Smooth muscle cell of the brain vasculature (primary cell): Measurements from ENCODE around the gene GOLGA6L10.
"Not testable (repeated sequence)": the region's sequence is repeated elsewhere in the genome, so short reads cannot be mapped to it uniquely, and the experiment has no call there.

Experiments used
- DNase-seq: peaks from one replicate; pipeline ENCODE4 v3.0.0-alpha.2; 2012; ENCODE audit warnings: low read depth, low spot score

Gene GOLGA6L10

GRCh38 chr15:82317516-82317915 is 31.8 kb downstream of the GOLGA6L10 start:
- DNase-seq, result not testable (repeated sequence)

GRCh38 chr15:82317091-82317489 is 32.2 kb downstream of the GOLGA6L10 start:
- DNase-seq, result no peak

DNA sequence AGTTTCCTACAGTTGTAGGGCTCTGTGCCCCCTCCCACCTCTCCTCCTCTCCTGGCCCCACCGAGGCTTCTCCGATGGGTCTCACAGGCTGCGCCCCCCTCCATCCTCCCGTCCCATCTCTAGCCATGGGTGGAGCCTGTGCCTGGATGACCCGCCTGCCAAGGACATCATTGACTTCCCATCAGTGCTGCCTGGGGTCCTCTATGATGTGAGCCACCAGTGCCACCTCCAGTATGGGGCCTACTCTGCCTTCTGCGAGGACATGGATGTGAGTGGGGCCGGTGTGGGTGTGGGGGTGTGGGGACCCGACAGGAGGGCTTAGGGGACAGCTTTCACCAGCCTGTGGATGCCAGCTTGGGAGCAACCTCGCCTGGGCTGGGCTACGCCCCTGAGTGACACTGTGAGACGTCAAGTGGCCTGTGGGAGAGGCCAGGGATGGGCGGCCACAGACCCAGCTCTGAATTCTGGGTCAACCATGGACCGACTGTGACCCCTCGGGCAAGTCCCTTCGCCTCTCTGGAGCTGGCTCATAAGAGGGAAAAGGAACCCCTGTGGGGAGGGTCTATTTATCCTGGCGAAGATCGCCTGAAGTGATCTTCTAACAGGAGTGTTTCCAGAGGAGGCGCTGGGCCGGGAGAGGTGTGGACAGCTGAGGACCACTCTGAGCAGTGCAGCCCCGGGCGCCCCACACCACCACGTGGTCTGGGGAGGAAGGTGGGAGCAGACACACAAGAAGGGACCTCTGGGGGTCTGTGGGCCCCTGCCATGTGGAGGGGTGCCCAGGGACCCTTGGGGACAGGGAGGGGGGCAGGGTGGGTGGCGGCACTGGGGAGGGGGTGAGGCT is 32.8 kb downstream of the GOLGA6L10 start:
- DNase-seq, result not testable (repeated sequence)

GRCh38 chr15:82315519-82316246 is 33.6 kb downstream of the GOLGA6L10 start:
- DNase-seq, result no peak

GRCh38 chr15:82314769-82315518 is 34.3 kb downstream of the GOLGA6L10 start:
- no peak for DNase-seq

DNA sequence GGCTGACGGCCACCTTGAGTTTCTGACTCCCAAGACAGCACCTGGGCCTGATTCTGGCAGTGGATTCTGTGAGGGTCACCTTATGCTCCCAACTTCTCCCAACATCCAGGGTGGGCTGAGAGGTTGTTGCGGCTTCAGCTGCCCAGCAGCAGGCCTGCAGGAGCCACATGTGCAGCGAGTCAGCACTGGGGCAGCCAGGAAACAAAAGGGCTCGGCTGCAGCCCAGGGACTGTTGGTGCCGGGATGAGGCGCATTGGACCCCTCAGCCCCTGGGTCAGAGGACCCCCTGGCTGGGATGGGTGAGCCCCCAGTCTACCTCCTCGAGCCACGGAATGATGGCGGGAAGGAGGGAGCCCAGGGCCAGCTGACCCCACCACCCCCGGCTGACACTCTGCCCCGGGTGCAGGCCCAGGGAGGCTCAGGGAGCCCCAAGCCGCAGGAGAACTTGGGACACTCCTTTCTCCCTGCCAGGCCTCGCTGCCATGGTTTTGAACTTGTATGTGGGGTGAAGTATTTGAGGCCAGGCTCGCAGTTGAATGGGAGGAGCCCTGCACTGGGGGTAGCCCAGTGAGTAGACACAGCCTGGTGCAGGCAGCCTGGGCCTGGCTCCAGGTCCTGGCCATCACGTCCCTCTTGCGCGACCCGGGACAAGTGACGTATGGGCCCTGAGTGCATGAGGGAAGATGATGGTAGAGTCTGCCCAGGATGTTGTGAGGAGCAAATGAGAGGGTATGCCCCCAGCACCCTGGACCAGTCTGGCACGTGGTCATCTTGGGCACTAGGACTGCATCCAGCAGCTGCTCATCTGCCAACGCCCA is 35.1 kb downstream of the GOLGA6L10 start:
- not testable (repeated sequence) for DNase-seq

DNA sequence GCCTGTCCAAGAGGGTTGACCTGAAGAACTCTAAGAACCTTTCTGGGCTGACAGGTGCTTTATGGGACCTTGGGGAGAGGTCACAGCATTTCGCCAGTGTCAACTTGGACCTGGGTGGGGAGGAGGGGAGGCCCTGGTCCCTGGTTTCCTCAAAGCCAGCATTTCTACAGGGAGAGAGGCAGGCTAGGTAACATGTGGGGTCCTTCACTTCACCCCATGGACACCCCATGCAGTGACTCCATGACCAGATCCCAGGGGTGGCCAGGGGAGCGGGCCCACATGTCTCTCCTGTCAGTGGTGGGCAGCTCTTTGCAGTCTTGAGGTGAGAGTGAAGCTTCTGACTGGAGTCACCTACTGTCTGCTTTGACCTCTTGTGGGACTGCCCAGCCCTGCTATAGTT is 35.8 kb downstream of the GOLGA6L10 start:
- DNase-seq, result no peak

DNA sequence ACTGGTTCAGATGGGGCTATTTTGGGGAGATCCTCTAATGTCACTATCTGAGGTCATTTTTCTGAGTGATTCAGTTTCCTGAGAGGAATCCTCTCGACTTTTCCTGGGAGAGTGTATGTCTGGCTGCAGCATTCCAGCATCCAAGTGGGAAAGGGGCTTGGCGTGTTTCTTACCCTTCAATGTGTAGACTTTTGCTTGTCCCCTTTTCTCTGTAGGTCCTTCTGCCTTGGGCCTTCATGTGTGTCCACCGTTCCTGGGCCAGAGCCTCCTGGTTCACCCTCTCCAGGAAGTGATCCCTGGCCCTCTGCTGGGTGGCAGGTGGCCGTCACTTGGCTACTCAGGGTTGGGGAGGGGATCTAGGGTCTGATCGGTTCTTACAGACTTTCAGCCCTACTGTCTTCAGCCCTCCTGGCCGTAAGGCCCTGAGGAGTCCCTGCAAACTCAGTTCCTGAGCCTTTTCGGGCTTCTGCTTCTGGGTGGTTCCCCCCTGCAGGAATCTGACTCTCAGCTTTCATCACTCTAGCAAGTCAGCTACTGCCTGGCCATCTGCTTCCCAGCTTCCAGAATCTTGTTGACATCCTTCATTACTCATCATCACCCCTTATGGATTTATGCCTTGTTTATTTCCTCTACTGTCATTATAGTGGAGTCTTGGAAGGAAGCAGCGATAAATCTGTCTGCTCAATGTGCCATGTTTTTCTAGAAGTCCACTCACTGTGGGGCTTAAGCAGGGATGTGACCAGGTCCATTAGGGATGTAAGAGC is 36.5 kb downstream of the GOLGA6L10 start:
- no peak for DNase-seq

DNA sequence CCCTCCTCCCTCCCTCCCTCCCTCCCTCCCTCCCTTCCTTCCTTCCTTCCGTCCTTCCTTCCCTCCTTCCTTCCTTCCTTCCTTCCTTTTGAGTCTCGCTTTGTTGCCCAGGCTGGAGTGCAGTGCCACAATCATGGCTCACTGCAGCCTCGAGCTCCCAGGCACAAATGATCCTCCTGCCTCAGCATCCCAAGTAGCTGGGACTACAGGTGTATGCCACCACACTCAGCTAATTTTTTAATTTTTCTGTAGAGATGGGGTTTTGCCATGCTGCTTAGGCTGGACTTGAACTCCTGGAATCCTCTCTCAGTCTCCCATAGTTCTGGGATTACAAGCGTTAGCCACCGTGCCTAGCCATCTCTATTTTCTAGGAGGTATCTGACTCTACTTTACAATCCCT is 38.0 kb downstream of the GOLGA6L10 start:
- not testable (repeated sequence) for DNase-seq

- DNase-seq, result no peak
Observed at GRCh38 chr15:82309802-82310201, 39.5 kb downstream of the GOLGA6L10 start.

GRCh38 chr15:82307714-82308081 is 41.6 kb downstream of the GOLGA6L10 start:
- no peak for DNase-seq

DNA sequence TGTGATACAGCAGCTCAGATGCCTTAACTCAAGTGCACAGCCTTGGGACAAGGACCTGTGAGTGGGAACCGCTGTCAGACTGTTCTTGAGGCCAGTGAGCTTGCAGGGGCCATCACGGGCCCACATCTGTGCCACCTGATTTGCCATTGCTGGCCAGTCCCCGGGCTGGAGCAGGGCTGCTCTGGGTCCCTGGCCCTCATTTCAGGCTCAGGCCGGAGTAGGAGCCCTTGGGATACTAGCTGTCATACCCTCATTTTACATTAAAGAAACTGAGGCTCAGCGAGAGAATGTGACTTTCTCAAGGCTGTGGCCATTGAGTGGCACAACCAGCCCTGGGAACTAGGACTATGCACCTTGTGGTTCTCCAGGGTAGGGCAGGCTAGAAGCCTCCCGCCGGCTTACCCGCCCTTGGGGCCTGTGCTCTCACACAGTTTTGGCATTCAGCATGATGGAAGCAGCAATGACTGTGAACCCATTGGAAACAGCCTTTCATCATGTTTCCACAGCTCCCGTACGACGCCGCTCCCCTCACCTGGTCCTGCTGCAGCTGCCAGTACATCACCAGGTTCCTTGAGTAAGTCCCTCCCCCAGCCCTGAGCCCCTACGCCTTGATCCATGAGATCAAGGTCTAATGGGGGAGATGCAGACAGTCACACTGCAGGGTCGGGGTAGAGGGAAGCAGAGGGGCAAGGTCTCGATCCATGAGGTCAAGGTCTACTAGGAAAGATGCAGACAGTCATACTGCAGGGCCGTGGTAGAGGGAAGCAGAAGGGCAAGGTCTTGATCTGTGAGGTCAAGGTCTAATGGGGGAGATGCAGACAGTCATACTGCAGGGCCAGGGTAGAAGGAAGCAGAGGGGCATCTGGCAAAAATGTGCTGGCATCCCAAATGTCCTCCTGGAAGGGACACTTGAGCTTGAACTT is 42.2 kb downstream of the GOLGA6L10 start:
- no peak for DNase-seq

DNA sequence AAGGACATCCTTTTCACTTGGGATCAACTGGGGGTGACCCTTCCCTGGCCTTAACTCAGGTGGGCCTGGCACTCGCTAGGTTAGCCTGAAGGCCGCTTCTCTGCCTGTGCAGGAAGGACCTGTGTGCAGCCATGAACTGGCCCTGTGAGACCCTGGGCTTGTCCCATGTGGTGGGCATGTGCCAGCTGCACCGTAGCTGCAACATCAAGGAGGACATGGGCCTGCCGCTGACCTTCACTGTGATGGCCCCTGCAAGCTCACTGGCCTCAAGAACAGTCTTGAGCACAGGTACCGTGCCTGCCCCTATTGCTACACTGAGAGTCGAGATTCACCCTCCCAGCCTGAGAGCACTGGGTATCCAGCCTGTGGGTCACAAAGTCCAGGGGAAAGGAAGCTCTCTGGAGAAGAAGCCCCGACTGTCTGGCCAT is 43.6 kb downstream of the GOLGA6L10 start:
- DNase-seq, result no peak

GRCh38 chr15:82304778-82305090 is 44.5 kb downstream of the GOLGA6L10 start:
- DNase-seq, result no peak

DNA sequence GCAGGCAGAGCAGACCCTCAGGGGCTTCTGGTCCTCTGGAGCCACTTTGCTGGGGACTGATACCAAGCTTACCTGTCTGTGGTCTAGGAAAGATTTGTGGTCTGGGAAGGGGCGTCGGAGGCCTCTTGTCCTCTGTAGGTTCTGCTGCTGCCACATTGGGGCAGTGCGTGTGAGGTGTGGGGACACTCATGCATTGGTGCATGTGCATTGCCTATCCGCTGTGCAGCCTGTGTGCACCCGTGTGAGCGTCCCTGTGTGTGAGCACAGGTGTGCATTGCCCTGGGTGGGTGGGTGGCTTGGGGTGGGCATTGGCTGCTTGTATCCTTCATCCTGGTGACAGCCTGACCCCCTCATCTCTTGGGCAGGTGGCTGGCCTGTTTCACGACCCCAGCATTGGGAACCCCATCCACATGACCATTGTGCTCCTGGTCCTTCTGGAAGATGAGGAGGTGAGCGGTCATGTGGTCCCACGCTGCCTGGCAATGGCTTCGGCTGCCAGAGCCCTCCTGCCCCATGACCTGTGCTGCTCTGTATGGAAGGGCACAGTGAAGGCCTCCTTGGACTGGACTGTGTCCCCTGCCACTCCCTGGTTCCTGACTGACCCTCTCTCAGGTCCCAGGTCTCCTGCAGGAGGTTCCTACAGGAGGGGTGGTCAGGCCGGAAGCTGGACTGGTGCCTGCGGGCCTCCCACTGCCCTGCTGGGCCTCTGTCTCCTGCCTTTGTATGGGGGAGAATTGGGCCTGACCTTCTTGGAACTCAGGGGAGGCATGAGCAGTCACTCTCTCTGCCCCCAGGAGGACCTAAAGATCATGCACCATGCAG is 45.1 kb downstream of the GOLGA6L10 start:
- DNase-seq, result no peak

GRCh38 chr15:82301296-82302016 is 47.8 kb downstream of the GOLGA6L10 start:
- DNase-seq, result no peak

DNA sequence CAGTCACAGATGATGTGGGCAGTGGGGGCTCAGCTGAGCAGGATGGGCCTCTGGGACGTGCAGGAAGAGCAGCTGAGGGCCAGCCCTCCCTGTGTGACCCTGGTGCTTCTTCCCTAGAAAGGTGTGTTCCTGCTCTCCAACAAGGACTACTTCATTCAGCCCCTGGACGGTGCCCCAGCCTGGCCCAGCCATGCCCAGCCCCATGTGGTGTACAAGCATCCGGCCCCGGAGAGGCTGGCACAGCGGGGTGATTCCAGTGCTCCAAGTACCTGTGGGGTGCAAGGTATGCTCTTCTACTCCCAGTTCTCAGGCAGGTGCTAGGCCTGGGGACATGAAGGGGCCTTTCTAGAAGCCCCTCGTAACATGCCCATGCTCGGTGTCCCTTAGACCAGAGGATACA is 48.4 kb downstream of the GOLGA6L10 start:
- no peak for DNase-seq

GRCh38 chr15:82300326-82300725 is 48.9 kb downstream of the GOLGA6L10 start:
- DNase-seq, result not testable (repeated sequence)
